GM18951 (cell line): Measurements from ENCODE around the gene ELOA.
A peak's percentile ranks its signal among the peaks of the same experiment; 100 is the strongest.

Source experiments
- POLR2A ChIP-seq: IDR thresholded peaks from 4 replicates; pipeline ENCODE4 v1.6.1; 2011; ENCODE audit warnings: mild to moderate bottlenecking; ENCODE audit not compliant: insufficient read length, insufficient read depth; ENCODE audit errors: extremely low read depth
- in situ Hi-C: fragments of 300-500 bp; cut with MboI; formaldehyde crosslinking; loops from one replicate; pipeline ENCODE4 v1.12.0; 2022; ENCODE audit warnings: low sequenced_read_pairs, mixed read lengths, inconsistent platforms; ENCODE audit not compliant: unreplicated experiment

Gene ELOA

DNA sequence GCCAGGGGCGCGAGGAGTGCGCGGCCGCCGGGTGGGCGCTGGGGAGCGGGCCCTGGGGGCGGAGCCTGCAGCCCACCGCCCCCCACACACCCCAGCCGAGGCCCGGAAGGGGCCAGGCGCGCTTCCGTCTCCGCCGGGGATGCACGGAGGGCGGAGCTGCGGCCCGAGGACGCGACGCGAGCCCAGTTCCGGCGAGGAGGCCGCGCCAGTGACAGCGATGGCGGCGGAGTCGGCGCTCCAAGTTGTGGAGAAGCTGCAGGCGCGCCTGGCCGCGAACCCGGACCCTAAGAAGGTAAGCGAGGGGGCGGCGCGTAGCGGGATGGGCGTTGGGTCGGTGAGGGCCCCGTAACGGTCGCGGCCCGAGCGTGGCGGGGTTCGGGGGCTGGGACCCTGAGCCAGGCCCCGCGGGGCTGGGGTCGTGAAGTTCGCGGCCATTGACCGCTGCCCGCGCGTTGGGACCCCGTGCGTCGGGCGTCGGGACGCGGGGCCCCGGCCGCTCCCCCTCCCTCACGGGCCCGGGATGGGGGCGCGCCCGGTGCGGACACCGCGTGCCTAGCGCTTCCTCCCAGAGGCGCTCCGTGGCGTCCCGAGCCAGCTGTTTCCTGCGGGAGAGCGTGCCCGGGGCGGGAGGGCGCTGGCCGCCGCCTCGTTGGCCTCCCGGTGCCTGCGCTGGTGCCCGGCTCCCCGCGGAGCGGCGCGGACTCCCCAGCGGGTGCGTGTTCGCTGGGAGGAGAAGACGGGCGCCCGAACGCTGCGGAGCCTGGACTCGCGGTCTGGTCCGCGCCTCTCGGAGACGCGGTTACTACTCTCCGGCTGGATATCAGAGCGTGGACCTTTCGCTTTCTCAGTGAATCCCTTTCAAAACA, at the start of gene ELOA:
TSS of gene ELOA (plus strand) at position 185 of the 866 bp plus-strand sequence. CDS start at position 218, 33 bp downstream.
- in situ Hi-C loops, result no loop called here
- TF ChIP-seq POLR2A, result peak; percentile 94

DNA sequence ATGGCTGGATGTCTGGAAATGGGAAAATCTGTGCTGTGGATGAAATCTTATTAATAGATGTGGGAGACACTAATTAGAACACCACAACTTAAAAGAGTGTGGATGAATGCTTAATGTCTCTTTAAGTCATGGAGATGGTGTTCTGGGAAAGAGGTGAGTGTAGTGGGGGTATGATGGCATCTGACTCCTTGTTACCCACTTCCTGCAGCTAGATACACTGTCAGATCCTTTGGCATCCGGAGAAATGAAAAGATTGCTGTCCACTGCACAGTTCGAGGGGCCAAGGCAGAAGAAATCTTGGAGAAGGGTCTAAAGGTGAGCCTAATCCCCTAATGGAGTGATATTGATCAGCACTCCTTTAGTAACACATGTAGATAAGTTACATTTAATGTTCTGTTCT, 49.7 kb upstream of the ELOA start:
- in situ Hi-C loops, result loop anchor here (10.0 kb wide), 1 partner anchor 61 kb away; no protein-coding TSS in a partner anchor
- no peak for TF ChIP-seq POLR2A

GRCh38 chr1:23694371-23694770, 48.9 kb upstream of the ELOA start:
- TF ChIP-seq POLR2A, result no peak
- in situ Hi-C loops, result loop anchor here (10.0 kb wide), 1 partner anchor 60 kb away; no protein-coding TSS in a partner anchor

GRCh38 chr1:23695667-23696066, 47.6 kb upstream of the ELOA start:
- in situ Hi-C loops, result loop anchor here (10.0 kb wide), 1 partner anchor 59 kb away; no protein-coding TSS in a partner anchor
- no peak for TF ChIP-seq POLR2A

DNA sequence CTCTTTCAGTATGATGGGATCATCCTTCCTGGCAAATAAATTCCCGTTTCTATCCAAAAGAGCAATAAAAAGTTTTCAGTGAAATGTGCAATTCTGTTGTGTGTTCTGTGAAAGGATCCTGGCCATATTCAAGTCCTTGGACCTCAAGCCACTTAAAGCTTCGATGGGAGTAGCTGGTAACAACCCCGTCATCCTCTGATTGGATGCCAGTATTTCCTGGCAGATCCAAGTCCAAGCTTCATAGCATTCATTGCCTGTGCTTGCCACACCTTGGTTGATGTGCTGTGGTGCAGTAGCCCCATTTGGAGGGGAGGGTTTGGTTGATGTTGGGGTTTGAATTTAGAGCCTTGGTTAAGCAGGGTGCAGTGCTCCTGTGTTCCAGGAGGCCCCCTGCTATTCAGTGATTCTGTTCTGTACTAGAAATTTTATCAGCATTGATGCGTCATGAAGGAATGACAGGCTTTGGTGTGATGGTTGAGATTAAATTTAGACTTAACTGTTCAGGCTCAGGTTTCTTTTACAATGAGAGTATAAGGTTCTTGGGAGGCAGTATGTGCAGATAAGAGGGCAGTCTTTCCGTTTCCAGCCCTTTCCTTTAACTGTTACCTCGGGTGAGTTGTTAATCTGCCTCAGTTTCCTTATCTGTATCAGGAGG, 46.8 kb upstream of the ELOA start:
- in situ Hi-C loops, result loop anchor here (10.0 kb wide), 1 partner anchor 58 kb away; no protein-coding TSS in a partner anchor

DNA sequence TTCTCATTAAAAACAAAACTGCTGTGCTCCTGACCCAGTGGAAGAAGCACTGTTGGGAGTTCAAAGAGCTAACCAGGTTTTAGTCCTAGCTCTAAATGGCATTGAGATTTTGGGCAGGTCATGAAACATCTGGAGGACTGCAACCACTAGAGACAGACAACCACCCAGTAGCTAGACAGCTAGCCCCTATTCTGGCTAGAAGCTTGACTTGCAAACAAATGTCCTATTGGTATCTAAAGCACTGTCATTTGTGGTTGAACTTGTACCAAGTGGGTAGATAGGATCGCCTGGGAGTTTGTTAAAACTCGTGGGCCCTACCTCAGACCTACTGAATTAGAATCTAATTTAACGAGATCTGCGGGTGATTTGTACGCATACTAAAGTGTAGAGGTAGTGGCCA, 44.8 kb upstream of the ELOA start:
- no peak for TF ChIP-seq POLR2A
- in situ Hi-C loops, result loop anchor here (10.0 kb wide), 1 partner anchor 56 kb away; no protein-coding TSS in a partner anchor

More for the DNA sequence above, 46.8 kb upstream of the ELOA start:
- no peak for TF ChIP-seq POLR2A

DNA sequence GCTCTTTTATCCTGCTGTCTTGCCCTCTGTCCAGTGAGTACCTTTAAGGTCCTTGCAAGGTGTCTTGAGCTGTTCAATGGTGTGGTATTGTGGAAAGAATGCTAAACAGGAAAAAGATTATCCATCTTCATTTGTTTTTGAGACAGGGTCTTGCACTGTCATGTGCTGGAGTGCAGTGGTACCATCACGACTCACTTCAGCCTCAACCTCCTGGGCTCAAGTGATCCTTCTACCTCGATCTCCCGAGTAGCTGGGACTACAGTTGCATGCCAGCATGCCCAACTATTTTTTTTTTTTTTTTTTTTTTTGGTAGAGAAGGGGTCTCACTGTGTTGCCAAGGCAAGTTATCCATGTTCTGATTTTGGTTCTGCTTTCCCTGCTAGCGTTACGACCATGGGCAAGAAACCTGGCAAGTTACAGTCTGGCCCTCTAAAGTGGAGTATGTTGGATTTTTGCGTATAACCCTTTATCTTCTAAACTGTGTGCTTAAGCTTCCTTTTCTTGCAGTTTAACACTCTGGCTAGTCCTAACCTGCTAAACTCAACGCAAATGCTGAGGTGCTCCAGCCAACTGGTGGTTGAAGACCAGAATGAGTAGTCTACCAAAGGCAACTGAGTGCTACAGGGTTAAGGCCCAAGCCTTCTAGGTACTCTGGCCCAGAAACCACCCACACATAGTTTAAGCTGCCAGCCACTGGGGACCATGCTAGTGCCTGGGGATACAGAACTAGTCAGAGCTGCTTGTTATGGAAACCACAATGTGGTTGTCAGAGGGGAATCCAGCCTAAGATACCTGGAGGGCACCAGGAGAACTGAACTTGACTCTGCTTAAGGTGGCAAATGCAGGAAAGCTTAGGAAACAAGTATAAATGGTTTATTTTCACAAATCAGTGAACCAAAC, 43.7 kb upstream of the ELOA start:
- in situ Hi-C loops, result loop anchor here (10.0 kb wide), 1 partner anchor 55 kb away; no protein-coding TSS in a partner anchor
- no peak for TF ChIP-seq POLR2A

DNA sequence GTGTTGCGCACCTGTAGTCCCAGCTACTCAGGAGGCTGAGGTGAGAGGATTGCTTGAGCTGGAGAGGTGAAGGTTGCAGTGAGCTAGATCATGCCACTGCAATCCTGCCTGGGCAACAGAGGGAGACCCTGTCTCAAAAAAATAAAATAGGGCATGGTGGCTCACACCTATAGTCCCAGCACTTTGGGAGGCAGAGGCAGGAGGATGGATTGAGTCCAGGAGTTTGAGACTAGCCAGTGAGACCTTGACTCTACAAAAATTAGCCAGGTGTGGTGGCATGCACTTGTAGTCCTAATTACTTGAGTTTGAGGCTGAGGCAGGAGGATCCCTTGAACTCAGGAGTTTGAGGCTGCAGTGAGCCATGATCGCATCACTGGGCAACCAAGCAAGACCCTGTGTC, 42.0 kb upstream of the ELOA start:
- peak; percentile 4 for TF ChIP-seq POLR2A
- in situ Hi-C loops, result no loop called here

DNA sequence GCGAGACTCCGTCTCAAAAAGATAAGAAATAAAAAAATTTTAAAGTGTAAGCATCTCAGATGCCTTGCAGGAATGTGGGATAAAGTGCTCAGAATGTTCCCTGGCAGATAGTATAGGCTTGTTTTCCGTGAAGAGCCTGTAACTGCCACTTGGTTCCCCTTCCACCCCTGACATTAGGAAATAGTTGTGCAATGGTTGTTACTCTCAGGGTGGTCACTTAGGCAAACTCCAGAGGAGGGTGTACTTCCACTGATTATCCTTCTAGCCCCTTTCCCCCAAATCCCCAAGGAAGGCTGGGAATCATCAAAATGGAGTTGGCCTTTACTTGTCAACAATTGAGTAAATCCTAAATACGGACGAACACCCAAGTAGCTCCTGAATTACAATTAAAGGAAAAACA, 41.3 kb upstream of the ELOA start:
- in situ Hi-C loops, result no loop called here
- TF ChIP-seq POLR2A, result no peak

DNA sequence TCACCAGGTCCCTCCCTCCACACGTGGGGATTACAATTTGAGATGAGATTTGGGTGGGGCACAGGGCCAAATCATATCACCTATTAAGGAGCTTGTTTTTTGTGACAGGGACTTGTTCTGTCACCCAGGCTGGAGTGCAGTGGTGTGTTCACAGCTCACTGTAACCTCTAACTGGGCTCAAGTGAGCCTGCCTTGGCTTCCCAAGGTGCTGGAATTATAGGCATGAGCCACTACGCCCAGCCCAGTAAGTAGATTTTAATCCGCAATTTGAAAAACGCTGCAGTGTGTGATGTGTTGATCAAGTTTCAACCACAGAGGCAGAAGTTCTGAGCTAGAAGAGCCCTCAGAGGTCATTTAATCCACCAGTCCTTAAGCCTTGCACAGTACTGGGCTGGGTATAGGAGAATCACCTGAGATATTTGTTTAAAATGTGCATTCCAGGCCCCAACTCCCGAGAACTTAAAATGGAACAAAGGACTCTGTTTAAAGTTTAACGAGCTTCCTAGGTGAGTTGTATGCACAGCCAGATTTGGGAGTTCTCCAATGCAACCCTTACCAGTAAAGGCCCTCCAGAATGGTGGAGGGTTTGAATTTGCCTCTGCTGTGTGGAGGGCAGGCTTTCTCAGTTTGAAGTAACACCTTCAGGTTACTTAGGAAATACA, 38.3 kb upstream of the ELOA start:
- in situ Hi-C loops, result no loop called here
- TF ChIP-seq POLR2A, result no peak

DNA sequence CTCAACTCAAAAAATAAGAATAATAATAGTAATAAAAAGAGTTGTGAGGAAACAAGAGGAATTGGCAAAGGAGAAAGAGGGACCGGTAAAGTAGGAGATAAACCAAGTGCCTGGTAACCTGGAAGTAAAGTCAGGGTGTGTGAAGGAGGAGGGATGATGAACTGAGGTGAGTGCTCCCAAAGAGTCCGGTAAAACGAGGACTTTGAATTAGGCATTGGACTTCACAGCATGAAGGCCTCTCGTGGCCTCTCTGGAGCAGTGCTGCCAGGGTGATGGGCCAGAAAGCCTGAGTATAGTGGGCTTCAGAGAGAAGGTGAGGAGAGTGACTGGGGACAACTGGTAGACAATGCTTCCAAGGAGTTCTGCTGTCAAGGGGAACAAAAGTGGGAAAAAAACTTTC, 34.0 kb upstream of the ELOA start:
- TF ChIP-seq POLR2A, result no peak
- in situ Hi-C loops, result no loop called here

- in situ Hi-C loops, result no loop called here
- TF ChIP-seq POLR2A, result no peak
Measured at GRCh38 chr1:23718482-23718881, 24.8 kb upstream of the ELOA start.

- in situ Hi-C loops, result no loop called here
- TF ChIP-seq POLR2A, result no peak
Measured at GRCh38 chr1:23719162-23719820, 24.0 kb upstream of the ELOA start.
